NCI-H1105 treated with DMSO at 0.1 percent for 48 hours (cell line): ENCODE measurements around the gene GRIPAP1.

ENCODE experiments used
- DNase-seq: peaks from one replicate; lab custom pipeline; 2025; lab: John Stamatoyannopoulos, UW

GRIPAP1 gene, protein sequence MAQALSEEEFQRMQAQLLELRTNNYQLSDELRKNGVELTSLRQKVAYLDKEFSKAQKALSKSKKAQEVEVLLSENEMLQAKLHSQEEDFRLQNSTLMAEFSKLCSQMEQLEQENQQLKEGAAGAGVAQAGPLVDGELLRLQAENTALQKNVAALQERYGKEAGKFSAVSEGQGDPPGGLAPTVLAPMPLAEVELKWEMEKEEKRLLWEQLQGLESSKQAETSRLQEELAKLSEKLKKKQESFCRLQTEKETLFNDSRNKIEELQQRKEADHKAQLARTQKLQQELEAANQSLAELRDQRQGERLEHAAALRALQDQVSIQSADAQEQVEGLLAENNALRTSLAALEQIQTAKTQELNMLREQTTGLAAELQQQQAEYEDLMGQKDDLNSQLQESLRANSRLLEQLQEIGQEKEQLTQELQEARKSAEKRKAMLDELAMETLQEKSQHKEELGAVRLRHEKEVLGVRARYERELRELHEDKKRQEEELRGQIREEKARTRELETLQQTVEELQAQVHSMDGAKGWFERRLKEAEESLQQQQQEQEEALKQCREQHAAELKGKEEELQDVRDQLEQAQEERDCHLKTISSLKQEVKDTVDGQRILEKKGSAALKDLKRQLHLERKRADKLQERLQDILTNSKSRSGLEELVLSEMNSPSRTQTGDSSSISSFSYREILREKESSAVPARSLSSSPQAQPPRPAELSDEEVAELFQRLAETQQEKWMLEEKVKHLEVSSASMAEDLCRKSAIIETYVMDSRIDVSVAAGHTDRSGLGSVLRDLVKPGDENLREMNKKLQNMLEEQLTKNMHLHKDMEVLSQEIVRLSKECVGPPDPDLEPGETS

DNA sequence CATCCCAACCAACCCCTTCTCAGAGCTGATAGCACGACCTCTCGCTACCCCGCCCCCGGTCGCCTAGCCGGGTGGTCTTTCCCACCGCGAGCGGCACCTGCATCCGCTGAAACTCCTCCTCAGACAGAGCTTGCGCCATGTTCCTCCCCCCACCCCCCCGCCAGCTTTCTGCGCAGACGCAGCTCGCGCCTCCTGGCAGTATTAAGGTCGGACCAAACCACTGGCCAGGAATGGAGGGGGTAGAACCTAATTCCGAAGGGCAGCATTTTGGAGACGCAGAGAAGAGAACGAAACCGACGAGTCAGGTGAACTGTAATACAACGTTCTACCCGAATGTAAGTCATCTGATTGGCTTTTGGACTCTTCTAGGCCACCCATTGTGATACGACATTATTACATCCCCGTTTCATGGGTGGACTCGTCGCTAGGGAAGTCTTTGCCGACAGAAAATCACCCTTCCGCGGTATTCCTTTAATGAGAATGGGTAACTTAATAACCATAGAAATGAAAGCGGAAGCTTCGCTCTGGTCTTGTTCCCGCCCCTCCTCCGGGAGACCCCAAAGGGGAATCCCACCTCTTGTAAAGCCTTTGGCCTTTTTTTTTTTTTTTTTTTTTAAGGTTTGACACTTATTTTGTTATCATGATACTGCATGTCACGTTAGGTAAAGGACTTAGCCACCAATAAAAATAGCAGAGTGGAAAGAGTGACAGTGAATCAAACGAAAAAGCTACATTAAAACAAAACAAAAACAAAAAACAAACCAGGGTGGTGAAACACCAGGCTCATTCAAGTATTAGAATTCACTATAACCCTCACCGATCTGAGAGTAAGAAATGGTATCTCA lies at the start of gene GRIPAP1:
TSS of gene GRIPAP1 (minus strand) at position 174 of the 845 bp plus-strand sequence. CDS start at position 139, 35 bp downstream.
- DNase-seq, result peak; percentile 81

DNA sequence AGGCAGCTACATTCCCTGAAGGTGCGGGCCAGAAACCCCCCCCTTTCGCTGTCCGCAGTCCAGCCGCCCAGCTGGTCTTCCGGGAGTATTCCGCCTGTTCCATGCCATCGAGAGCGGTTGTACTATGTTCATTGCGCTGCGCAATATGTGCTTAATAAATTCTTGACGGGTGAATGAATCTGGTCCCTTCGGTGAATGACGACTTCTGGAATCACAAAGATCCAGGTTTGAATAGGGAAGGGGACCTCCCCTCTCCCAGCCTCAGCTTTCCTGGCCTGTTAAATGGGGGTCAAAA lies 41.9 kb upstream of the GRIPAP1 start:
- DNase-seq, result no peak

DNA sequence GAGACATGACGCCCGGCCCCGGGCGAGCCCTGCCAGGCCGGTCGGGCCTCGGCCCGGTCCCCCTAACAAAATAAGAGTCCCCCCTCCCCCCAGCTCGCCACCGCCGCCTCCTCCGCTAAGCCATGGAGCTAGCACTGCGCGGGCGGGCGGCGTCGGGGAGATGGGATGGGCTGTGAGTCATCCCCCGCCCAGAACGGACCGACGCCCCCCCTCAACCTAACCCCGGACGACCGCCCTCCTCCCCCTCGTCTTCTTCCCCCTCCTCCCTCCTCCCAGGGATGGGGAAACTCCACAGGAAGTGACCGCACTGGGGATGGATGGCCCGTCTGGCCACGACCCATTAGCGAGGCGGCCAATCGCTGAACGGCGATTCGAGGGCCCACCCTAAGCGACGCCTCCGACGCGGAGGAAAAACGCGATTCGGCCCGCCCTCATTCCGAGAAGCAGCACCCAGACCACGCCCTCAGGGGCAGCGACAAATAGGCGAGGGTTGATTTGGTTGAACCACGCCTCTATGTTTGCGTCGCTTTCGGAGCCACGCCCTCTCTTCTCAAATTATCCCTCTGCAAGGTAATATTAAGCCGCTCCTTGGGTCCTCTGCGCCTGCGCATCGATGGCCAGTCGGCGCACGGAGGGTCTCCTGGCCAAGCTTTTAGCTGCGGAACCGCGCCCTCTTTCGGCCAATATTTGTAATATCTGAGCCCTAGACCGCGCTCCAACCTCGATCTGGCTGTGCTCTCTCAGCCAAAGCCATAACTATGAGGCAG lies 41.3 kb upstream of the GRIPAP1 start, which contains the start of gene TFE3:
TSS of gene TFE3 (minus strand) at position 138 of the 767 bp plus-strand sequence. CDS start at position 7, 131 bp downstream.
- DNase-seq, result peak; percentile 95

DNA sequence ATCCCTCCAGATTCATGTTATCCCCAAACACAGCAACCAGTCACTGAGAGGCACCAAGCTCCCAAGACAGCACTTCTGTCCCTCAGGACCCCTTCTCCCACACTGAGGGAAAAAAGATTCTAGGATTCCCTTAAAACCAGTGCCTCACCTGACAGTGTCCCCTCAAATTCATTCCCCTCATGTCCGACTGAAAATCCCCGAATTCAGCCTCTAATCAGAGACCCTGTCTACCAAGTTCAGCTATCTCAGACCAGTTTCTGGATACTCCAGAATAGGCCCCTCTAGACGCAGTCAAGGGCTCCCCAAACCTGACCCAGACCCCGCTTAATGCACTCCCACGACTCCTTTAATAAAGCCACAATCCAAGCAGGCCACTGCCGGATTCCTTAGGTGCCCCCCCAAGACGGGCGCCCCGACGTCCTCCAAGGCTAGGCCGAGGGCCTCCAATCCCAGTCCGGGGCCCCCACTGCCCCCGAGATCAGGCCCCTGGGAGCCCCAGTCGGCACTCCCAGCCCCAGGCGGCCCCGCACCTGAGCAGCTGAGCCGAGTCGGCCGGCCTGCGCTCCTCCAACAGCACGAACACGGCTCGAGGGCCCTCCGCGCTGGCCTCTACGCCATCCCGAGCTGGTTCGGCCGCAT lies 40.6 kb upstream of the GRIPAP1 start:
- no peak for DNase-seq

DNA sequence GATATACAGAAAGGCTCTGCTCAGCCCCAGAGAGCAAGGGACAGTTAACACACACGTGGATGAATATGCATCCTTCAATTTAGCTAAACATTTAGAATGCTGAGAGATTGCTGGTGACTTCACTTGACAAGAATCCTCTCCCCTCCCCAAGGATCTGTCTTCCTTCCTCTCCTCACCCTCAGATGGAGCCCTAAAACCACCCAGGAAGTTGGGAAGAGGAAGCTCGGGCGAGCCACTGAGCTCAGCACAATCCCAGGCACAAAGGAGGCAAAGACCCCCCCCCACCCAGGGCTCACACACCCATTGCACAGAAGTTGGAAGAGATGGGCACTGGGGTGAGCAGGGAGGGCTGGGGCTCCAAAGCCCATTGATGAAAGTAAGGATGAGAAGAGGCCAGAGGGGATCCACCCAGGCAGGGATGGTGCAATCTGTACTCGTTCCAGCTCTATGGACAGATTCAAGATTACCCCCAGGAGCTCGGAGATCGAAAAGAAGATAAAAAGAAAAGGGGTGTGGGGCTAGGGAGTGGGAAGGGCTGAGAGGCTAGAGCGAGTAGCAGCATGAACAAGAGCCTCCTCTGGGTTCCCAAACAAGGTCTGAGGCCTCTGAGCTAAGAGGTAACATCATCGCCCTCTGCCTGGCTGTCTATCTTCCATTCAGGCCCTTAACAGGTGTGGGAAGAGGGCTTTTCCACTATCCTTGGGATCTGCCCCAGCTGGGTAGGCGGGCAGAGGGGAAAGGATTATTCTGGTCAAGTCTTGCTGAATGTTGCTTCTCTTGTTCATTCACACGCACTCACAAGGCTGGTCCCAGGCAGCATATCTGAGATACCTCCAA lies 39.9 kb upstream of the GRIPAP1 start:
- no peak for DNase-seq

DNA sequence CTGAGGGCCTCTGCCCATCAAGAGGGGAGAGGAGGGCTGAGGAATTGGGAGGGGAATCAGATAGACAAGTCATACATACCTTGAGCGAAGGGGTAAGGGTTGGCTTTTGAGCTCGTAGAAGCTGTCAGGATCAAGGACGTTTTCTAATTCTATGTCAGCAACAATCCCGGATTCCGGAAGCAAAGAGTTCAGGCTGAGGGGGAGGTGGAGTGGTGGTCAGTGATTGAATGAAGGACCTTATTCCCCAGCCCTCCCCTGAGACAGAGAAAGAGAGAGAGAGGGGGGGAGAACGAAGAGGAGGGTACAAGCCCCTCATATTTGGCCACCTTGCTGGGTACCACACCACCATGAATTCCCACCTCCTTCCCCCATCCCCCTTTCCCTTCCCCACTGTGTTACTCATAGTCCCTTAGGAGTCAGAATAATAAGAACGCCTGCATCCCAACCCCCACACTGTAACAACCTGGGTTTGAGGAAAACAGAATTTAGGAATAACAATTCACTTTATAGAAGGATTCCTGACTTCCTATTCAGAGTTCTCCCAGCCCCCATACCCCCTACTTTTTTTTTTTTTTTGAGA lies 38.4 kb upstream of the GRIPAP1 start:
- DNase-seq, result no peak

DNA sequence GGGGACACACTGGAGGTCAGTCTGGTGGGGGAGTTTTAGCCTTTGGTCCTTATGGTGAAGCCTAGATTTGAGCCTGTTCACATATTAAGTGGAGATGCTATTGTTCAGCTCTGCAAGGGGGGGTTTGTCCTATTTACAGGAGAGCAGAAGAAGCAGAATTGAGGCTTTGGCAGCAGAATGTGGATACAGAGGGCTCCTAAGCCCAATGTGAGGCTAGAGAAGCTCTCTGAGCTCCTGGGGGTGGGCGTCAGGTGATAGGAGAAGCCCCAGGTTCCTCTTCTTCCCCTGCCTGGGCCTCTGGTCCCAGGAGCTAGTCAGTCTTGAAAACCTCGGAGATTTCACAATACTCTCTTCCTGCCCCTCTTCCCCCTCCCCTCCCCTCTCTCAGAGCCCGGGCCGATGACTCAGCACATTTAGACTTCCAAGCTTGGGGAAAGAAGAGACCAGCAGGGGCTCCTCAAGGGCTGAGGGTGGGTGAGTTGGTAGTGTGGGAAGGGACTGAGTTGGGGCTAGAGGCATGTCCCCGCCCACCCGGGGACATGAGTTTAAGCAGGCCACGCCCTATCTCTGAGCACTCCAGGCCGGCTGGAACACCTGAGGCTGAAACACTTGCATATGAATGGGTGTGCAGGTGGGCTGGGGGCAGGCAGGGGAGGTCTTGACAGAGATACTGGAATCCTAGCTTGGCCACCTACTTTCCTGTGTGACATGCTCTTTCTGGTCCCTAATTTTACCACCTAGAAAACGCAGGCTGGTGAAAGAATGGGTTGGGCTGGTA lies 37.7 kb upstream of the GRIPAP1 start:
- peak; percentile 1 for DNase-seq

DNA sequence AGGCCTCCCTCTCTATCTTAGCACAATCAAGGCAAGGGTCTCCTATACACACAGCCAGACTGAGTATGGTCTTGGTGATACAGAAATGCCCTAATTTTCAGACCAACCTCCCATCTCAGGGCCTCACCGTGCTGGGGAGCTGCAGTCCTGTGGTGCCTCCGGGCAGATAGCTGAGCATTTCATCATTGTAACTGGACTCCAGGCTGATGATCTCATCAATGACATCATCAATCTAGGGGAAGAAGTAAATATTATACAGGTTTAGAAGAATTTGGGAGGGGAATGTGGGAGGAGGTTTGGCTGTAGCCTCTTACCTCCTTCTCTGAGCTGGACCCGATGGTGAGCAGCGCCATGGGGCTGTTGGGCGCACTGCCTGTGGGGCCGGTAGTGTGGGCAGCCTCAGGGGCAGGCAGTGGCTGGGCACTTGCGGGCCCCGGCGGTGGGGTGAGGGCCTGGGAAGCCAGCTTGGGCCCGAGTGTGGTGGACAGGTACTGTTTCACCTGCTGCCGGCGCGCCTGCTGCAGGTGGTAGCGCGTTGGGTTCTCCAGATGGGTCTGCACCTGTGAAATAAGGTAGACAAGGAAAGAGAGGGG lies 35.9 kb upstream of the GRIPAP1 start:
- DNase-seq, result no peak

DNA sequence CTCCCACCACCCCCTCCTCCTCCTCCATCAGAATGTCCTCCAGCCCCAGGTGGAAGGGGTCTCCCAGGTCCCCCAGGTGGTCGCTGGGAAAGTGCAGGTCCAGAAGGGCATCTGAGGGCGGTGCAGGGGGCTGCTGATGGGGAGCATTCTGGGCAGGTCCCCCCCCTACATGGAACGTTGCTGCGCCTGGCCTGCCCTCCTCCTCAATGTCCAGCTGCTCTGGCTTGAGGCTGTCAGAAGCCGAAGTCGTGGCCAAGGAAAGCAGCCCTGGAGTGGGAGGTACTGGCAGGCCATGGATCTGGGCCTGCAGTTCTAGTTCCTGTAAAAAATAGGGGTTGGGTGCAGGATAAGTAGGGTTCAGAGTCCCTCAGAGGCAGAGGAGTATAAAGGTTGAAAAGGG lies 28.2 kb upstream of the GRIPAP1 start:
- DNase-seq, result no peak

DNA sequence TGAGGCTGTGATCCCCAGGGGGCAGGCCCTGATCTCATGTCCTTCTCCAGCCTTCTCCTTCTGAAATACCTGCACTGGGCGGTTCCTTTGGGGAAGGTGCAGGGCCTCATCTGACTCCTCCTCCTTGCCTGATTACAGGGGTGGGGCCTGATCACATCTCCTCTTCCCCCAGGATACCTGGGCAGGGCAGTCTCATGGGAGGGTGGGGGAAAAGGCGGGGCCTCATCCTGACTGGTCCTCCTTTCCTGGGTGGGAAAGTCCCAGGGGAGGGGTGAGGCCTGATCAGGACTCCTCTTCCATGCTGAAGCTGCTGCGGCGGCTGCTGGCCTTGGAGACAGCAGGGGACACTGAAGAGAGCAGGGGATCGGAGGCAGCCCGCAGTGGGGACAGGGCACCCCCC lies 27.8 kb upstream of the GRIPAP1 start:
- DNase-seq, result no peak

DNA sequence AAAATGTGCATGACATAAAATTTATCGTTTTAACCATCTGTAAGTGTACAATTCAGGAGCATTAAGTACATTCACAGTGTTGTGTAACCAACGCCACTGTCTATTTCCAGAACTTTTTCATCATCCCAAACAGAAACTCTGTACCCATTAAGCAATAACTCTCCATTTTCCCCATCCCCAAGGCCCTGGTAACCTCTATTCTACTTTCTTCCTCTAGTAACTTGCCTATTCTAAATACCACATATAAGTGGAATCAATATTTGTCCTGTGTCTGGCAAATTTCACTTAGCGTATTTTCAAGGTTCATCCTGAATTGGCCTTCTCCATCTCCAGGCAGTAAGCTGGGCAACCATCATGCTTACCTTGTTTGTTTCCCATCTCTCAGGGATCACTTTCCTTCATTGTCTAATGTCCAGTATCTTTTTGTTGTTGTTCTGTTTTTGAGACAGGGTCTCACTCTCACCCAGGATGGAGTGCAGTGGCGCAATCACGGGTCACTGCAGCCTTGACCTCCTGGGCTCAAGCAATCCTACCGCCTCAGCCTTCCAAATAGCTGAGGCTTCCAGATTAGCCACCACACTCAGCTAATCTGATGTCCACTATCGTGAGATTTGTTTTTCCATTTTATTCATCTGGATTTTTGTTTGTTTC lies 17.7 kb upstream of the GRIPAP1 start:
- DNase-seq, result no peak

DNA sequence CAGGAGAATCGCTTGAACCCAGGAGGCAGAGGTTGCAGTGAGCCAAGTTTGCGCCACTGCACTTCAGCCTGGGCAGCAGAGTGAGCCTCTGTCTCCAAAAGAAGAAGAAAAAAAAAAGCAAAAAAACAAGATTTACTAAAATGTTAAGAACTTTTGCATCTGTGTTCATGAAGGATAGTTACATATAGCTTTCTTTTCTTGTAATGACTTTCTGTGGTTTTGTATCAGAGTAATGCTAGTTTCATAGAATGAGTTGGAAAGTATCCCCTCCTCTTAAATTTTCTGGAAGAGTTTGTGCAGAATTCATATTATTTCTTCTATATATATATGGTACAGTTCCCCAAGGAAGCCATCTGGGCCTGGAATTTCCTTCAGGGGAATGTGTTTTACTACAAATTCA lies 17.0 kb upstream of the GRIPAP1 start:
- no peak for DNase-seq

DNA sequence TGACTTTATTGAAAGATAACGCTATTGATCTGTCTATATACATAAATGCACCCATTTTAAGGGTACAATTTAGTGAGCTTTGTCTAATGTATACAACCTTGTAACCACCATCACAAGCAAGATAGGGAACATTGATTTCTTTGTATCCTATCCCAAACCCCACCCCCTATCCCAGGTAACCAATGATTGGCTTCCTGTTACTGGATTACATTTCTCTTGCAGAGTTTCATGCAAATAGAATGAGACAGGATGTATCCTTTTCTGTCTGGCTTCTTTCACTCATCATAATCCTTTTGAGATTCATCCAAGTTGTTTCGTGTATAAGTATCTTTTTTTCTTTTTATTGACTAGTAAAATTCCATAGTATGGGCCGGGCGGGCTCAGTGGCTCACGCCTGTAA lies 1.6 kb upstream of the GRIPAP1 start:
- DNase-seq, result no peak

DNA sequence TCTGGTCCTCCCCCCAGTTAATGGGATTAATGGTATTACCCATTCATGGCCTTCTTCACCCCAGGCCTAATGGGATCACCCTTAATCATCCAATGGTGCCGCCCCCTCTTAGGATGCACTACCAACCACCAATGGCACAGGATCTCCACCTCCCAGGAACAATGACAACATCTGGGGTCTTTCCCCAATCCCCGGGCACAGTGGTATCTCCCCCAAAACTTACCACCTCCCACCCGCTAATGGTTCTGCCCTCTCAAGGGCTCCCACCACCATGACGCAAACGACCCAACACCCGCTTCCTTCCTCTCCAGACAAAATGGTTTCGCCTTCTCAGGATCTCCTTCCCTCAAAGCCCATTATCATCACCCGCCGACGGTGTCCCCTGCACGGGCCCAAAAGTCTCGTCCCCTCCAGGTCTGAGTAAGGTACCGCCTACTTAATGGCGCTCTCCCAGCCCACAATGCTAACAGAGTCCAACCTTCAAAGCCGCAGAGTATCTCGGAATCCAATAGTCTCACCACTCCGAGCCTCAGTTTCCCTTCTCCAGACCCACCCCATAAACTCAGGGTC lies 458 bp downstream of the GRIPAP1 start:
- peak; percentile 37 for DNase-seq

DNA sequence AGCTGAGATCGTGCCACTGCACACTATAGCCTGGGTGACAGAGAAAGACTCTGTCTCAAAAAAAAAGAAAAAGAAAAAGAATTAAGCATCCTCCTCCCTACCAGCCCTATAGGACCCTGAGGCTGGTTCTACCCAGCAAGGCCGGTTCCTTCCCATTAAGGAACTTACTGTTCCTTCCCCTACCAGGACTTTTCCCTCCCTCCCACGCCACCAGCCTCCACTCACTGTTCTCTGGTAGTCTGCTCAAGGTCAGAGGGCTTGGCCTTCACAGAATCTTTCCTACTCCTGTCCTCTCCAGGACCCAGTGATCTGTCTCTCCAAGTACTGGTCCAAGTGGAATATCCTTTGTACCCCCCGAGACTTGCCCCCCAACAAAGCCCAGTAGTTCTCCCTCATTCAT lies 1.4 kb downstream of the GRIPAP1 start:
- no peak for DNase-seq

DNA sequence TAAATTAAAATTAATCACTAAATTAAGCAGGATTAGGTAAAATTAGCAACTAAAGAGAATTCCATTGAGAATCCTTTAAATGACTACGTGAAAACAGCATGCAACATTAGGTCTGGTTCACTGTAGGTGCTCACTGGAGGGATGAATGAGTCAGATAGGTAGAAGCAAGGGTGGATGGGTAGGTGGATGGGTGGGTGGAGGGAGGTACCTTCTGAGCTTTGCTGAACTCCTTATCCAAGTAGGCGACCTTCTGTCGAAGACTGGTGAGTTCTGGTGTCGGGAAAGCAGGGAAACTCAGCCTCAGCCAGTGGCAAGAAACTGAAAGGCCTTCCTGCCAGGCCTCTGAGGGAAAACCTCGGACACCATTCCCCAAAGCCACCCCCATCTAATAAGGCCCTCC lies 3.0 kb downstream of the GRIPAP1 start:
- DNase-seq, result no peak

DNA sequence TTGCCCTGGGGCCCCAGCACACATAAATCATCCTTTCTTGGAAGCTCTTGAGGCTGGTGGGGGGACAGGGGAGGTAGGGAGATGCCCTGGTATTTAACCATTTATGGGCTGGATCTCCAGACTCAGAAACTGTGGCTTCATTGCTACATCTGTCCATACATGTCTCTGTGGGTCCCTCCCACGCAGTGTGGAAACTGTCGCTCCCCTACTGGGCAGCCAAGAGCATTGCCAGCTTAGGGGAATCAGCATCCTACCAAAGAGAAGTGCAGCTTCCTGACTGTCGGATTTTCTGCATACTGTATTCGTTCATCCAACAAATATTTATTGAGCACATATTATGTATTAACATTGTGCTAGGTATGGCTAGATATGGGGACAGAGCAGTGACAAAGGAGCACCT lies 3.7 kb downstream of the GRIPAP1 start:
- no peak for DNase-seq

DNA sequence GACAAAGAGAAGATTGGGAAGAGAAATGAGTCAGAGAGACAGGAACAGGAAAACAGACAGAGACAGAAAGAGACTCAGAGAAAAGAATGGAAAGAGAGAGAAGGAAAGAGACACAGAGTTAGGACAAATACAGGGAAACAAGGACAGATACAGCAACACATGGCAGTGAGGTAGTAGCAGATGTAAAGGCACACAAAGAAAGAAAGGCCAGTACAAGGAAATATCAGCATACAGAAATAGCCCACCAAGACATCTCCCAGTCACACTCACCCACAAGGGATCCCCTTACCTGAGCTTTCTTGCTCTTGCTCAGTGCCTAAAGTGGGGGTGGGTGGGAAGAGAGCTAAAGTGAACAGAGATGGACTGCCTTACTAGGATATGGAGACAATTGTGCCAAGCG lies 4.2 kb downstream of the GRIPAP1 start:
- DNase-seq, result no peak
